ENCODE results near the gene GRID1. TPM values are rescaled to one million over a fixed set of nuclear protein-coding genes. Genes with fewer than 3 reads are reported as not detected.

The GRID1 gene
- total RNA-seq, 4 donors from 2014 or later = 0.35 to 10.7 (median 1.3) TPM

DNA sequence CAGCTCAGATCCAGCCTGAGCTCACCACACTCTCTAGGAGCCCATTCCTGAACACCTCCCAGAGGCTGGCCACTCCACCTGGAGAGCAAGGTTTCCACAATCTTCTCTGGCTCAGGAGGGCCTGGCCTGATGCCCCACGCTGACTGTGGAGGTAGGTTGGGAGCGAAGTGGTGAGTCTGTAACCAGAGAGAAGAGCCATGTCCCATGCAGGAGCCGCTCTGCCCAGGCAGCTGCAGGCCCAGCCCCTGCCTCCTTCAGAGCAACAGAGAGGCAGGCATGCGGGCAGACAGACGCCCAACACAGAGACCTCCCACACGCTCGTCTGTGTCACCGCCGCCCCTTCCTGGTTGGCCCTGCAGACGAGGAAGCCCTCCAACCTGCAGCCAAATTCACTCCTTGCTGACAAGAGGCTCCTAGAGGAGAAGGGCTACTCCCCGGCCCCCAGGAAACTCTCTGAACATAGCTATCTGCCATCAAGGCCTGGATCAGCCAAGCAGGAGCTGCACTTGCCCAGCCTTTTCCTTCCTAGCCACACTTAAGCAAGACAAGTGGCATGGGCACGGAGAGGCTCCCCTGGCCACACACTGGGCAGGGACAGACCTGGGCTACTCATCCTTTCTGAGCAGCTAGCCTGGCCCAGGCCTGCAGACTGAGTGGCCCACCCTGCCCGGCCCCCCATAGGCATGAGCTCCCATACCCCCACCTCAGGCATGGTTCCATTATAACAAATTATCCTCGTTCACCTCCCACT is 101.9 kb downstream of the GRID1 start:
- Histone ChIP-seq H3K4me1 (no peaks in the 10 kb centered on the region), H3K4me3 (no peak overlapping the region), H3K27ac (no peak overlapping the region), H3K36me3 (no peaks in the 10 kb centered on the region), H3K27me3 (no peaks in the 10 kb centered on the region), H3K9me3 (no peaks in the 10 kb centered on the region)
- peak in 2 of 3 donors; percentile 9 to 37 for DNase-seq
- TF ChIP-seq, protein P1, sequence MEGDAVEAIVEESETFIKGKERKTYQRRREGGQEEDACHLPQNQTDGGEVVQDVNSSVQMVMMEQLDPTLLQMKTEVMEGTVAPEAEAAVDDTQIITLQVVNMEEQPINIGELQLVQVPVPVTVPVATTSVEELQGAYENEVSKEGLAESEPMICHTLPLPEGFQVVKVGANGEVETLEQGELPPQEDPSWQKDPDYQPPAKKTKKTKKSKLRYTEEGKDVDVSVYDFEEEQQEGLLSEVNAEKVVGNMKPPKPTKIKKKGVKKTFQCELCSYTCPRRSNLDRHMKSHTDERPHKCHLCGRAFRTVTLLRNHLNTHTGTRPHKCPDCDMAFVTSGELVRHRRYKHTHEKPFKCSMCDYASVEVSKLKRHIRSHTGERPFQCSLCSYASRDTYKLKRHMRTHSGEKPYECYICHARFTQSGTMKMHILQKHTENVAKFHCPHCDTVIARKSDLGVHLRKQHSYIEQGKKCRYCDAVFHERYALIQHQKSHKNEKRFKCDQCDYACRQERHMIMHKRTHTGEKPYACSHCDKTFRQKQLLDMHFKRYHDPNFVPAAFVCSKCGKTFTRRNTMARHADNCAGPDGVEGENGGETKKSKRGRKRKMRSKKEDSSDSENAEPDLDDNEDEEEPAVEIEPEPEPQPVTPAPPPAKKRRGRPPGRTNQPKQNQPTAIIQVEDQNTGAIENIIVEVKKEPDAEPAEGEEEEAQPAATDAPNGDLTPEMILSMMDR (IDR thresholded peaks at IDR 0.05) = no peak
- no peak for TF ChIP-seq POLR2A (IDR thresholded peaks at IDR 0.05)

- no peak overlapping the region for H3K27ac ChIP-seq
- no peaks in the 10 kb centered on the region for H3K27me3 ChIP-seq
- no peaks in the 10 kb centered on the region for H3K9me3 ChIP-seq
- no peak for DNase-seq
- H3K4me3 ChIP-seq = no peak overlapping the region
- no peaks in the 10 kb centered on the region for H3K36me3 ChIP-seq
- H3K4me1 ChIP-seq = no peaks in the 10 kb centered on the region
- TF ChIP-seq POLR2A (IDR thresholded peaks at IDR 0.05) = no peak
- TF ChIP-seq, protein P1 (IDR thresholded peaks at IDR 0.05) = no peak
These were observed 102.7 kb downstream of the GRID1 start for GRCh38 chr10:86263907-86264306.

DNA sequence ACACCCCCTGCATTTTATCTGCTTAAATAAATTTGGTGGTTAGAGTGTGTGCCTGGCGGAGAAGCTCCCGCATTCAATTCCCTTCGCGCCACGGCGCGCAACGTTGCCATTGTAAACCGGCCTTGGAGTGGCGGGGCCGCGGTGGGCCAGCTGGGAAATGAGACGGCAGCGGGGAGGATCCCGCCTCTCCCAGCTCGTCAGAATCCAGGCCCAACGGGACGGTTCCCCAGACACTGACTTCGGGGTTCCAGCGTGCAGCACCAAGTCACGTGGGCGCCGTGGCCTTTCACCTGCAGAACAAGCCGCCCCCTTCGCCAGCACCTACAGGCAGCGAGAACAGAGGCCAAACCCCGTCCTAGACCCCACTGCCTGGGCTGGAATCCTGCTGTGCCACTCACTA is 103.4 kb downstream of the GRID1 start:
- Histone ChIP-seq H3K27ac (no peak overlapping the region), H3K27me3 (no peaks in the 10 kb centered on the region), H3K4me1 (no peaks in the 10 kb centered on the region), H3K9me3 (no peaks in the 10 kb centered on the region), H3K36me3 (no peaks in the 10 kb centered on the region), H3K4me3 (peak overlapping the region in 1 of 4 donors; percentile 5)
- TF ChIP-seq POLR2A (IDR thresholded peaks at IDR 0.05) = no peak
- TF ChIP-seq, protein P1 (IDR thresholded peaks at IDR 0.05) = no peak
- DNase-seq = peak; percentile 13 to 41 (median 40)

- Histone ChIP-seq H3K4me3 (peak overlapping the region in 1 of 4 donors; percentile 5), H3K9me3 (no peaks in the 10 kb centered on the region), H3K36me3 (no peaks in the 10 kb centered on the region), H3K27ac (no peak overlapping the region), H3K4me1 (no peaks in the 10 kb centered on the region), H3K27me3 (no peaks in the 10 kb centered on the region)
- DNase-seq = peak in 1 of 3 donors; percentile 25
- no peak for TF ChIP-seq POLR2A (IDR thresholded peaks at IDR 0.05)
- TF ChIP-seq, protein P1 (IDR thresholded peaks at IDR 0.05) = no peak
These were observed 103.9 kb downstream of the GRID1 start for GRCh38 chr10:86262688-86263181.

DNA sequence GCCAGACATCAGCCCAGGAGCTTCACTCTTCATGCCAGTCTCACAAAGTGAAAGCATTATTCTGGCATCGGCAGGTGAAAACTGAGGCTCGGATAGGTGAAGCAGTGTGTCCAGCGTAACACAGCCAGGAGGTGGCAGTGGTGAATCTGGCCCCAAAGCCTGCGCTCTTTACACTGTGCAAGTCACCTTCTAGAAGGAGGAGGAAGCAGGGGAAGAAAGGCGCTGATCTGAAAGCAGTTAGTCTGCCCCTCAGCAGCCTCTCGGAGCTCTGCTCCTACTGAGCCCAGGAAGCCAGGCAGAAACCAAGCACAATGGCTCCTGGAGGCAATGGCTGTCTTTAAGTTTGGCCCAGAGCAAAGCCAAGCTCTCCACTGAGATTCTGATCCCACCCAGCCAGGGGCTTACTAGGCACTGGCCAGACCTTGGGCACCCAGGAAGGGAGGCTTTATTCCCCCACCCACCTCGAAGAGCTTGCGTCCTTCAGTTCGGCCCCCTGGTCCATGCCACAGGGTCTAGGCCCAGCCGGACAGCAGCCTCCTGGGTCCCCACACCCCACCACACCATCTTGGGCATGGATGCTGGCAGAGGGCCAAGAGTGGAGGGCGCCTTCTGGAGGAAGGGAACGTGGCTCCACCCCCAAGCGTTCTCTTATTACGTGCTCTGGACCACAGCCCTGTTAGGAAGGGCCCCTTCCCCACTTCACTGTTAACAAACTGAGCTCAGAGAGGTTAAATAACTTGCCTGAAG is 104.5 kb downstream of the GRID1 start:
- no peak for TF ChIP-seq POLR2A (IDR thresholded peaks at IDR 0.05)
- TF ChIP-seq, protein P1 (IDR thresholded peaks at IDR 0.05) = peak in 2 of 6 experiments; percentile 24 to 29
- Histone ChIP-seq H3K36me3 (no peaks in the 10 kb centered on the region), H3K4me1 (no peaks in the 10 kb centered on the region), H3K9me3 (no peaks in the 10 kb centered on the region), H3K4me3 (peak overlapping the region in 1 of 4 donors; percentile 5), H3K27me3 (no peaks in the 10 kb centered on the region), H3K27ac (no peak overlapping the region)
- DNase-seq = peak in 2 of 3 donors; percentile 45 to 46

Measured in Peyer's patch (tissue), 4 donors.